GM12873 (cell line): Measurements from ENCODE around the gene VSIG10.

Experiments used
- TF ChIP-seq, protein P1 (sequence below): IDR thresholded peaks from 2 replicates; pipeline ENCODE4 v1.5.1; 2012; ENCODE audit warnings: low read depth, mild to moderate bottlenecking, moderate library complexity, low read length, control low read depth; ENCODE audit not compliant: insufficient read depth; ENCODE audit errors: missing control alignments

VSIG10 gene

DNA sequence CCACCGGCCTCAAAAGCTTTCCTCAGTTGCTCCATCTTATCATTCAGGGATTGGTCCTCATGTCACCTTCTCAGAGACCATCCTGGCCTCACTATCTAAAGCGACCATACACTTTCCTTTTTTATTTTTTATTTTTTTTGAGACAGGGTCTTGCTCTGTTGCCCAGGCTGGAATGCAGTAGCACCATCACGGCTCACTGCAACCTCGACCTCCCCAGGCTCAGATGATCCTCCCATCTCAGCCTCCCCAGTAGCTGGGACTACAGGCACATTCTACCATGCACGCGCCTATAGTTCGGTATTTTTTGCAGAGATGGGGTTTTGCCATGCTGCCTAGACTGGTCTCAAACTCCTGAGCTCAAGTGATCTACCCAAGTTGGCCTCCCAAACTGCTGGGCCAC is 45.6 kb downstream of the VSIG10 start:
- TF ChIP-seq, protein P1, sequence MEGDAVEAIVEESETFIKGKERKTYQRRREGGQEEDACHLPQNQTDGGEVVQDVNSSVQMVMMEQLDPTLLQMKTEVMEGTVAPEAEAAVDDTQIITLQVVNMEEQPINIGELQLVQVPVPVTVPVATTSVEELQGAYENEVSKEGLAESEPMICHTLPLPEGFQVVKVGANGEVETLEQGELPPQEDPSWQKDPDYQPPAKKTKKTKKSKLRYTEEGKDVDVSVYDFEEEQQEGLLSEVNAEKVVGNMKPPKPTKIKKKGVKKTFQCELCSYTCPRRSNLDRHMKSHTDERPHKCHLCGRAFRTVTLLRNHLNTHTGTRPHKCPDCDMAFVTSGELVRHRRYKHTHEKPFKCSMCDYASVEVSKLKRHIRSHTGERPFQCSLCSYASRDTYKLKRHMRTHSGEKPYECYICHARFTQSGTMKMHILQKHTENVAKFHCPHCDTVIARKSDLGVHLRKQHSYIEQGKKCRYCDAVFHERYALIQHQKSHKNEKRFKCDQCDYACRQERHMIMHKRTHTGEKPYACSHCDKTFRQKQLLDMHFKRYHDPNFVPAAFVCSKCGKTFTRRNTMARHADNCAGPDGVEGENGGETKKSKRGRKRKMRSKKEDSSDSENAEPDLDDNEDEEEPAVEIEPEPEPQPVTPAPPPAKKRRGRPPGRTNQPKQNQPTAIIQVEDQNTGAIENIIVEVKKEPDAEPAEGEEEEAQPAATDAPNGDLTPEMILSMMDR, result no peak

DNA sequence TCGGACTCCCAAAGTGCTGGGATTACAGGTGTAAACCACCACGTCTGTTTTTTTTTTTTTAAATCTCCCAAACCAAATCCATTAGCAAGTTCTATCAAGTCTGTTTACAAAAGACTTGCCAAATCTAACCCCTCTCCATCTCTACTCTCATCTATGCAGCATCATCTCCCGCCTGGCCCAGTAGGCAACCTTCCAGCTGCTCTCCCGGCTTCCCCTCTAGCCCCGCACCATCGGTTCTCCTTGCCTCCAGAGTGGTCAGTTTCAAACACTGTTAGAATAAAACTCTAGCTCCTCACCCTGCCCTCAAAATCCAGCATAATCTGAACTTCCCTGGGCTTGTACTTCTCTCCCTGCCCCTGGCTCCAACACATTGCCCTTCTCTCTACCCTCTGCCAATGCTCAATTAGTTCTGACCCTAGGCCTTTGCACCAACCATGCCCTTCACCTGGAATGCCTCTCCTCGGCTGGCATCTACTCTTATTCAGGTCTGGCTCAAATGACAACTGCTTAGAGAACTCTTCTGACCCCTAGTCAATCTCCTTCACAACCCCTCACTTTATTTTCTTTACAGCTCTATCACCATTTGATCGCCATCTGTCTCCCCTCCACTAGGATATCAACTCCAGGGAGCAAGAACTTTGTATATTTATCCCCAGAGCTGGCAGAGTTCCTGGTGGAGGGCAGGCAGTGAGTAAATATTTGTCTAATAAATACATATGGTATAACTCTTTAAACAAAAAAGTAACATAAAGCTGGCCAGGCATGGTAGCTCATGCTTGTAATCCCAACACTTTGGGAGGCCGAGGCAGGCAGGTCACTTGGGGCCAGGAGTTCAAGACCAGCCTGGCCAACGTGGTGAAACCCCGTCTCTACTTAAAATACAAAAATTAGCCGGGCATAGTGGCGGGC is 47.7 kb downstream of the VSIG10 start:
- TF ChIP-seq, protein P1, result no peak

DNA sequence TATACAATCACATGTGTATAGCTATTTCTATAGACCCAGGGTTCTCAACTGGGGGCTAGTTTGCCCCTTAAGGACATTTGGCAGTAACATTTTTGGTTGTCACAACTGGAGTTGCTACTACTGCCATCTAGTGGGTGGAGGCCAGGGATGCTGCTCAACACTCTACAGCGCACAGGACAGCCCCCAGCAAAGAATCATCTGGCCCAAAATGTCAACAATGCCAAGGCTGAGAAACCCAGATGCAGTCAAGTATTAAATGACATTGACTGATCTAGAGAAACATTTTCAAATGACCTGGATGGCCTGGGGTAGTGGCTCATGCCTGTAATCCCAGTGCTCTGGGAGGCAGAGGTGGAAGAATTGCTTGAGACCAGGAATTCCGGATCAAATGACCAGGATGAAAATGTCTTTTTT is 48.7 kb downstream of the VSIG10 start:
- TF ChIP-seq, protein P1, result peak; percentile 78

DNA sequence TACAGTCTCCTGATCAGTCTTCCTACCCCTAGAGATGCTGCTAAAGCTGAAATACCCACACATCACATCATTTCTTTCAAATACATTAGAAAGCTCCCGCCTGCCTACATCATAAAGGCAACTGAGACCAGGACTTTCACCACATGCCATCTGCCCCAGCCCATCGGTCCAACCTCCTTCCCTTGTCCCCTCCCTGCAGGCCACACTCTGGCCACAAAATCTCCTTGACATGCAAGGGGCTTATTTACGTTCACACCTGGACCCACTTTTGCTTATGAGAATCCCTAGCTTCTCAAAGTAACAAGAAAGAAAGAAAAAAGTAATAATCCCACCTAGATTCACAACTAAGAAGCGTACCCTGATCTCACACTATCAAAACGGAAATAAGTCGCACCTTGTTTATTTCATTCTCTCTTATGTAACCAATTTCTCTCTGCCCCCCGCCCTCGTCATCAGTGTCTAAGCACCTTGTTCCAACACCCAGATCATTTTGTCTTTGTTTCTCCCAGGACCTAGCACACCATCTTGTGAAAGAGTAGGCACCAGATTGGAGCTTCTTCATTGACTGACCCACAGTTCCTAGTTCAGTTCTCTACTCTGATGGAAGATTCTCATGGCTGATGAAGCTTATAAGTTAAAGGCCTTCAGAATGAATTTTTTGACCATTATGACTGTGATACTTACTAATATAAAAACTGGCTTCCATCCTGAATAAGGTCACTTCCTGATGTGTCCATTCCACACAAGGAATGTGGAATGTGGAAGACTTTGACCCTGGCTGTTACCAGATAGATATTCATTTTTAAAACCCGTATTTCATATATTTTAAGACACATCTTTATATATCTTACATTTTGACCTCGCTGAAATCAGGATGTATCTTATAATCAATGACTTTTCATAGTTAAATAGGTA is 50.5 kb downstream of the VSIG10 start:
- TF ChIP-seq, protein P1, result no peak

DNA sequence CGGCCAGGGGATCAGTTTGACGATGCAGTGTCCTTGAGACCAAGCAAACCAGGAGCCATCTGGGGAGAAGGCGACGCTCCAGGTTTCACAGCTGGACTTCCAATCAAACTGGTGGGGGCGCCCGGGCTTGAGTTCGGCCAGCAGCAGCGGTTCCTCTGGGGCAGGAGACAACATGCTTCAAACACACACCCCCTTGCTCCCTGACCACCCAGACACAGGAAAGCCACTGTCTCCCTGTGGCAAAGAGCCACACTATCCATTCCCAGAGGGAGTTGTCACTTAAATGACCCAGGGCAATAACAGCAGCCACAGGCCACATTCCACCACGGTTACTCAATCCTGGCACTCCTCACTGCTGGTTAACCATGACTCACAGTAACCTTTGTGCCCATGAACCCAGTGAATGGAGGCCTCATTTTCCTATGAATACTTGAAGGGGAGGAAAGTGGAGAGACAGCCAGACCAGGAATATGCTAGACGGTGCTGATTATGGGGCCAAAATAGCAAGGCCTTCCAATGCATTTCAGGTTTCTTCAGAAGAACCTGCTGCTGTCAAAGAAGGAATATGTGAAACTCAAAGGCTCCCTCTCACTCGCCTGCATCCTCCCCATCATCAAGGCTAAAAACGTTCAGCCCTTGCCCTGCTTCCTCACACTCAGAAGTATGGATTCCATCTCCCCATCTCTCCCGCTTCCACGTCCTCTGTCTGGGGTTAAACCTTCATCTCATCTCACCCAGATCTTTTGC is 51.3 kb downstream of the VSIG10 start:
- TF ChIP-seq, protein P1, result no peak

DNA sequence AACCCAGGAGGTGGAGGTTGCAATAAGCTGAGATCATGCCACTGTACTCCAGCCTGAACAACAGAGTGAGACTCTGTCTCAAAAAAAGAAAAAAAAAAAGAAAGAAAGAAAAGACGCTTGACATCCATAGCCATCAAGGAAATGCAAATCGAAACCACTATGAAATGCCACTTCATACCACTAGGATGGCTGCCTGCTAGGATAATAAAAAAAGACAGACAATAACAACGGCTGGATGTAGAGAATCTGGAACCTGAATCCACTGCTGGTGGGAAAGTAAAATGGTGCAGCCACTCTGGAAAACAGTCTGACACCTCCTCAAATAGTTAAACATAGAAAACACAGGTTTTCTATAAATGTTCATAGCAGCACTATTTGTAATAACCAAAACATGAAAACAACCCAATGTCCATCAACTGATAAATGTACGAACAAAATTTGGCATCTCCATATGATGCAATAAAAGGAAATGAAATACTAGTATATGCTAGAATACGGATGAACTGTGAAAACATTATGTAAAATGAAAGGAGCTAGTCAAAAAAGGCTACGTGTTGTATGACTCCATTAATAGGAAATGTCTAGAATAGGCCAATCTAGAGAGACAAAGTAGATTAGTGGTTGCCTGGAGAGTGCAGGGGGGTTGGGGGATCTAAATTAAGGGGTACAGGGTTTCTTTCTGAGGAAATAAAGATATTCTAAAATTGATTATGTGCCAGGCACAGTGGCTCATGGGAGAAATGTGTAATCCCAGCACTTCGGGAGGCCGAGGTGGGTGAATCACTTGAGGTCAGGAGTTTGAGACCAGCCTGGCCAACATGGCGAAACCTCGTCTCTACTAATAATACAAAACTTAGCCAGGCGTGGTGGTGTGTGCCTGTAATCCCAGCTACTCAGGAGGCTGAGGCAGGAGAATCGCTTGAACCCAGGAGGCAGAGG is 52.6 kb downstream of the VSIG10 start:
- TF ChIP-seq, protein P1, result no peak
